ENCODE results near the gene TMOD2. TPM values are rescaled to one million over a fixed set of nuclear protein-coding genes. Genes with fewer than 3 reads are reported as not detected.
A peak's percentile ranks its signal among the peaks of the same experiment; 100 is the strongest.

Gene TMOD2
- total RNA-seq, 1 donor = 5.1 TPM

- DNase-seq (ENCODE audit: low read depth in 2 of 3, low spot score in 2 of 3) = peak in 1 of 3 donors; percentile 58
These were observed 16.0 kb upstream of the TMOD2 start for GRCh38 chr15:51735228-51736010.

- no peak for DNase-seq (ENCODE audit: low read depth in 2 of 3, low spot score in 2 of 3)
These were observed 15.3 kb upstream of the TMOD2 start for GRCh38 chr15:51736069-51736468.

GRCh38 chr15:51736751-51737521 is 14.5 kb upstream of the TMOD2 start:
- peak; percentile 34 to 60 (median 51) for DNase-seq (ENCODE audit: low read depth in 2 of 3, low spot score in 2 of 3)

- DNase-seq (ENCODE audit: low read depth in 2 of 3, low spot score in 2 of 3) = peak; percentile 51 to 76 (median 72)
These were observed 13.7 kb upstream of the TMOD2 start, which contains the start of gene LYSMD2 for GRCh38 chr15:51737522-51738305. Gene LYSMD2 (minus strand): TSS chr15:51737655. CDS start chr15:51737622, 33 bp downstream.

GRCh38 chr15:51738553-51738952 is 12.8 kb upstream of the TMOD2 start:
- DNase-seq (ENCODE audit: low read depth in 2 of 3, low spot score in 2 of 3) = no peak

- no peak for DNase-seq (ENCODE audit: low read depth in 2 of 3, low spot score in 2 of 3)
These were observed 12.2 kb upstream of the TMOD2 start for GRCh38 chr15:51739061-51739712.

- no peak for DNase-seq (ENCODE audit: low read depth in 2 of 3, low spot score in 2 of 3)
These were observed 2.1 kb upstream of the TMOD2 start for GRCh38 chr15:51749307-51749706.

- no peak for DNase-seq (ENCODE audit: low read depth in 2 of 3, low spot score in 2 of 3)
These were observed 1.2 kb upstream of the TMOD2 start for GRCh38 chr15:51750186-51750585.

- no peak for DNase-seq (ENCODE audit: low read depth in 2 of 3, low spot score in 2 of 3)
These were observed 593 bp downstream of the TMOD2 start for GRCh38 chr15:51751697-51752683.

GRCh38 chr15:51752888-51753287 is 1.5 kb downstream of the TMOD2 start:
- no peak for DNase-seq (ENCODE audit: low read depth in 2 of 3, low spot score in 2 of 3)

- no peak for DNase-seq (ENCODE audit: low read depth in 2 of 3, low spot score in 2 of 3)
These were observed 2.9 kb downstream of the TMOD2 start for GRCh38 chr15:51754267-51754666.

GRCh38 chr15:51755790-51756189 is 4.4 kb downstream of the TMOD2 start:
- no peak for DNase-seq (ENCODE audit: low read depth in 2 of 3, low spot score in 2 of 3)

GRCh38 chr15:51756482-51756881 is 5.1 kb downstream of the TMOD2 start:
- DNase-seq (ENCODE audit: low read depth in 2 of 3, low spot score in 2 of 3) = no peak

GRCh38 chr15:51757450-51757849 is 6.1 kb downstream of the TMOD2 start:
- DNase-seq (ENCODE audit: low read depth in 2 of 3, low spot score in 2 of 3) = no peak

- no peak for DNase-seq (ENCODE audit: low read depth in 2 of 3, low spot score in 2 of 3)
These were observed 7.2 kb downstream of the TMOD2 start for GRCh38 chr15:51758645-51759044.

GRCh38 chr15:51759557-51760070 is 8.2 kb downstream of the TMOD2 start:
- DNase-seq (ENCODE audit: low read depth in 2 of 3, low spot score in 2 of 3) = no peak

GRCh38 chr15:51760805-51761204 is 9.4 kb downstream of the TMOD2 start:
- no peak for DNase-seq (ENCODE audit: low read depth in 2 of 3, low spot score in 2 of 3)

- no peak for DNase-seq (ENCODE audit: low read depth in 2 of 3, low spot score in 2 of 3)
These were observed 14.4 kb downstream of the TMOD2 start for GRCh38 chr15:51765751-51766150.

GRCh38 chr15:51766341-51766740 is 14.9 kb downstream of the TMOD2 start:
- no peak for DNase-seq (ENCODE audit: low read depth in 2 of 3, low spot score in 2 of 3)
